Lung (tissue), 12 donors: Measurements from ENCODE around the gene CCN5. TPM values are rescaled to one million over a fixed set of nuclear protein-coding genes. Genes with fewer than 3 reads are reported as not detected.
"Not testable (repeated sequence)": the region's sequence is repeated elsewhere in the genome, so short reads cannot be mapped to it uniquely, and the experiment has no call there.

Source experiments
- ATAC-seq: fragments of 200-7000 bp; cut with Tn5 transposase; one replicate; pipeline ENCODE4 v1.9.1; 2020; ENCODE audit warnings: moderate number of reproducible peaks; ENCODE audit not compliant: insufficient read depth, low FRiP score
- DNase-seq, 3 donors: peaks; one replicate each; pipeline ENCODE4 v3.0.0-alpha.2; 2013 to 2017
- H3K27ac ChIP-seq, 2 donors: one replicate each; pipeline ENCODE4 v1.5.1; 2013; ENCODE audit warnings: mild to moderate bottlenecking in 2 of 2, moderate library complexity in 2 of 2, control low read depth in 1 of 2, inconsistent platforms in 1 of 2, low read depth in 1 of 2, low read length in 1 of 2
- H3K27me3 ChIP-seq, 3 donors: one replicate each; pipeline ENCODE4 v1.5.1; 2013; ENCODE audit warnings: low read length in 2 of 3; ENCODE audit not compliant: control insufficient read depth in 3 of 3, insufficient read depth in 3 of 3
- H3K36me3 ChIP-seq, 4 donors: one replicate each; pipeline ENCODE4 v1.5.1; 2013; ENCODE audit warnings: low read length in 4 of 4, mild to moderate bottlenecking in 1 of 4, moderate library complexity in 1 of 4; ENCODE audit not compliant: control insufficient read depth in 4 of 4, insufficient read depth in 4 of 4
- H3K4me1 ChIP-seq, 5 donors: one replicate each; pipeline ENCODE4 v1.5.1; 2013; ENCODE audit warnings: low read length in 5 of 5, mild to moderate bottlenecking in 2 of 5, moderate library complexity in 1 of 5; ENCODE audit not compliant: control insufficient read depth in 5 of 5, insufficient read depth in 5 of 5
- H3K4me3 ChIP-seq: one replicate; pipeline ENCODE4 v1.5.1; 2013; ENCODE audit warnings: mild to moderate bottlenecking, control low read depth, moderate library complexity
- H3K9ac ChIP-seq, 2 donors: one replicate each; pipeline ENCODE4 v1.5.1; 2013; ENCODE audit warnings: low read length in 2 of 2, control low read depth in 1 of 2; ENCODE audit not compliant: insufficient read depth in 1 of 2
- H3K9me3 ChIP-seq, 4 donors: one replicate each; pipeline ENCODE4 v1.5.1; 2013; ENCODE audit warnings: low read length in 3 of 4, mild to moderate bottlenecking in 1 of 4, moderate library complexity in 1 of 4; ENCODE audit not compliant: control insufficient read depth in 4 of 4, insufficient read depth in 3 of 4
- WGBS, 2 donors: extraction: QIAGEN DNeasy Blood & Tissue Kit; methylation state at CpG; one replicate each; pipeline ENCODE4 v1.1.7; 2013; 5-methylcytosine and 5-hydroxymethylcytosine counted together
- polyA plus RNA-seq, 2 donors: library from polyadenylated mRNA; stranded (reverse); fragments of 200-250 nt; gene quantifications; one replicate each; pipeline ENCODE4 v1.2.1, GENCODE V29; 2013
- total RNA-seq, 2 donors: library from RNA; depleted of rRNA in 1 of 2; stranded (reverse); fragments of >200 nt in 1 of 2; gene quantifications; one replicate each; pipeline ENCODE4 v1.2.1, GENCODE V29; 2014 to 2021
- TF ChIP-seq, protein P1 (sequence below): IDR thresholded peaks from 2 replicates; pipeline ENCODE4 v1.5.1; 2012; ENCODE audit warnings: mild to moderate bottlenecking; ENCODE audit errors: control extremely low read depth, extremely low read depth
- donor health status: control.
- donor health status: control.
- donor health status: Bipolar disorder and iron deficiency.
- donor health status: healthy.
- donor health status: DM: yes; HTN: yes; CAD: no.

The CCN5 gene
- total and polyA plus RNA-seq, 4 donors: 0.23 to 92.1 (median 34.4) TPM

DNA sequence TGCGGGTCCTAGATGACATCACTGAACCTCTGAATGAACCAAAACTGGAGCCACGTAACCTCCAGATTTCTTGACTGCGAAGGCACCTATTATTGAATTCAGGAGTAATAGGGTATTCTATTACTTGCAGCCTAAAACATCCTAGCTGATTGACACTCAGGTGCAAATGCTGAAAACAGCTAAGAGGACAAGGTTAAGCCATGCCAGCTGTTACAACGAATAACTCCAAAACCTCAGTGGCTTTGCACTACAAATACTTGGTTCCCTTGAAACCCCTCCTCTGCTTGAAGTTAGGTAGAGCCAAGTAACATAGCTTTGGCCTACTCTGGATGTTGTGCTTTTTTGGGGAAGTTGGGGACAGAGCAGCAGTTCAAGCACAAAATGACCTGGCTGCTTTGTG lies 21.0 kb upstream of the CCN5 start:
- H3K36me3 ChIP-seq: no peaks in the 10 kb centered on the region
- DNase-seq: no peak
- no peaks in the 10 kb centered on the region for H3K9me3 ChIP-seq
- H3K27me3 ChIP-seq: no peaks in the 10 kb centered on the region
- H3K27ac ChIP-seq: peak overlapping the region in 1 of 2 donors; percentile 74
- H3K4me3 ChIP-seq: no peak overlapping the region
- peaks cover 7 to 31% (median 10%) of the 10 kb centered on the region in 5 donors for H3K4me1 ChIP-seq
- WGBS, 2 donors: 94 to 97% methylated on average over 4 of the region's 4 CpGs
- TF ChIP-seq, protein P1, sequence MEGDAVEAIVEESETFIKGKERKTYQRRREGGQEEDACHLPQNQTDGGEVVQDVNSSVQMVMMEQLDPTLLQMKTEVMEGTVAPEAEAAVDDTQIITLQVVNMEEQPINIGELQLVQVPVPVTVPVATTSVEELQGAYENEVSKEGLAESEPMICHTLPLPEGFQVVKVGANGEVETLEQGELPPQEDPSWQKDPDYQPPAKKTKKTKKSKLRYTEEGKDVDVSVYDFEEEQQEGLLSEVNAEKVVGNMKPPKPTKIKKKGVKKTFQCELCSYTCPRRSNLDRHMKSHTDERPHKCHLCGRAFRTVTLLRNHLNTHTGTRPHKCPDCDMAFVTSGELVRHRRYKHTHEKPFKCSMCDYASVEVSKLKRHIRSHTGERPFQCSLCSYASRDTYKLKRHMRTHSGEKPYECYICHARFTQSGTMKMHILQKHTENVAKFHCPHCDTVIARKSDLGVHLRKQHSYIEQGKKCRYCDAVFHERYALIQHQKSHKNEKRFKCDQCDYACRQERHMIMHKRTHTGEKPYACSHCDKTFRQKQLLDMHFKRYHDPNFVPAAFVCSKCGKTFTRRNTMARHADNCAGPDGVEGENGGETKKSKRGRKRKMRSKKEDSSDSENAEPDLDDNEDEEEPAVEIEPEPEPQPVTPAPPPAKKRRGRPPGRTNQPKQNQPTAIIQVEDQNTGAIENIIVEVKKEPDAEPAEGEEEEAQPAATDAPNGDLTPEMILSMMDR: no peak
- ATAC-seq: no peak
- H3K9ac ChIP-seq: no peak overlapping the region

DNA sequence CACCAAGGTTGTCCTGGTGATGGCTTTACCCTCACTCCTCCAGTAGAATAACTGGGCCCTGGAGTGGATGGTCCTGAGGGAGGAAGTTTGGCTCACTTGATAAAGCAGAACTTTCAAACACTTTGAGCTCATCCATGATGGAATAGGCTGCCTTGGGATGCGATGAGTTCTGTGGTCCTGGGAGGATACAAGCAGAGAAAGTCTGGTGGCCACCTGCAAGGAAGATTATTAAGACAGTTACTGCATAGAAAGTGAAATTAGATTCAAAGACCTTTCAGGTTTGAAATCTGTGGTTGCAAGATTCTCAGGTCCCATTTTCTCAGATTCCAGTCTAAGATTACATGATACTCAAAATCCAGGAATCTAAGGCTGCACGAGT lies 19.9 kb upstream of the CCN5 start:
- ATAC-seq (no peak), DNase-seq (no peak)
- H3K27ac ChIP-seq: peak overlapping the region; percentile 61 to 84
- no peaks in the 10 kb centered on the region for H3K27me3 ChIP-seq
- H3K4me1 ChIP-seq: peaks cover 4 to 24% (median 7%) of the 10 kb centered on the region in 5 donors
- H3K9me3 ChIP-seq: no peaks in the 10 kb centered on the region
- H3K4me3 ChIP-seq: no peak overlapping the region
- TF ChIP-seq, protein P1: no peak
- 52 to 53% methylated on average over 2 of the region's 2 CpGs for WGBS, 2 donors
- no peaks in the 10 kb centered on the region for H3K36me3 ChIP-seq
- no peak overlapping the region for H3K9ac ChIP-seq

DNA sequence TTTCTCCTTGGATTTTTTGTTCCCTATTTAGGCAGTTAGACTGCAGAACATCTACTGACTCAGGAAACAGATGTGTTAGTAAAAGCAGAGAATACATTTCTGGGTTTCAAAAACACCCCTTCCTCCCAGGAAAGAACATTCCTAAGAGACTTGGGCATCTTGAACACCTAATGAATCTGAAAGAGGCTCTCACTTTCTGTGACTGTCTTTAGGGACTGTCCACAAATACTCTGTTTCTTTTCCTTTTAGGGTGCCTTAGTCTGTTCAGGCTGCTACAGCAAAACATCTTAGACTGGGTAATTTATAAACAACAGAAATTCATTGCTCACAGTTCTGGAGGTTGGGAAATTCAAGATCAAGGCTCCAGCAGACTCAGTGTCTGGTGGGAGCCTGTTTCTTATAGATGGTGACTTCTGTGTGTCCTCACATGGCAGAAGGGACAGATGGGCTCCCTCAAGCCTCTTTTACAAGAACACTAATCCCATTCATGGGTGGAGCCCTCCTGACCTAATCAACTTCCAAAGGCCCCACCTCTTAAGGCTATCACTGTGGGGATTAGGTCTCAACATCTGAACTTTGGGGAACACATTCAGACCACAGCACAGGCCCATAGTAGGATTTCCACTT lies 19.4 kb upstream of the CCN5 start:
- Histone ChIP-seq H3K9ac (no peak overlapping the region), H3K27ac (peak overlapping the region in 1 of 2 donors; percentile 43), H3K9me3 (no peaks in the 10 kb centered on the region), H3K4me1 (peaks cover 4 to 23% (median 7%) of the 10 kb centered on the region in 5 donors), H3K36me3 (no peaks in the 10 kb centered on the region), H3K4me3 (no peak overlapping the region), H3K27me3 (no peaks in the 10 kb centered on the region)
- no peak for ATAC-seq
- TF ChIP-seq, protein P1: no peak
- DNase-seq: no peak

DNA sequence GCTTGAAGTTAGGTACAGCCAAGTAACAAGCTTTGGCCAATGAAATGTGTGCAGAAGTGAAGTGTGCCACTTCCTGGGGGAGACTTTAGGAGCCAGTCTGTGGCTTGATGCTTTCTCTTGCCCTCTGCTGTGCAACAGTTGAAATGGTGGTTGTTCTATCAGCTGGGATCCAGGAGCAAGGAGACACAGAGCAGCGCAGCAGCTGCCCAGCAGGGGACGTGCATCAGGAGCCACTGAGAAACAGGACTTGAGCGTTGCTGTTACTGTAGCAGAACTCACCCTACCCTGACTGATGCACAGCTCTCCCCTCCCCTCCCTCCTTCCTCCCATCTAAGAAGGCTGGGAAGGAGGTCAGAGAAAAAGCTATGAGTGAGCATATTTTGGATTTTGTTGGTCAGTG lies 18.9 kb upstream of the CCN5 start:
- H3K9me3 ChIP-seq: no peaks in the 10 kb centered on the region
- H3K27ac ChIP-seq: peak overlapping the region in 1 of 2 donors; percentile 43
- no peak for DNase-seq
- H3K36me3 ChIP-seq: no peaks in the 10 kb centered on the region
- no peaks in the 10 kb centered on the region for H3K27me3 ChIP-seq
- H3K9ac ChIP-seq: no peak overlapping the region
- 88 to 96% methylated on average over 3 of the region's 3 CpGs for WGBS, 2 donors
- H3K4me3 ChIP-seq: no peak overlapping the region
- H3K4me1 ChIP-seq: peaks cover 4 to 22% (median 6%) of the 10 kb centered on the region in 5 donors
- TF ChIP-seq, protein P1: no peak
- no peak for ATAC-seq

DNA sequence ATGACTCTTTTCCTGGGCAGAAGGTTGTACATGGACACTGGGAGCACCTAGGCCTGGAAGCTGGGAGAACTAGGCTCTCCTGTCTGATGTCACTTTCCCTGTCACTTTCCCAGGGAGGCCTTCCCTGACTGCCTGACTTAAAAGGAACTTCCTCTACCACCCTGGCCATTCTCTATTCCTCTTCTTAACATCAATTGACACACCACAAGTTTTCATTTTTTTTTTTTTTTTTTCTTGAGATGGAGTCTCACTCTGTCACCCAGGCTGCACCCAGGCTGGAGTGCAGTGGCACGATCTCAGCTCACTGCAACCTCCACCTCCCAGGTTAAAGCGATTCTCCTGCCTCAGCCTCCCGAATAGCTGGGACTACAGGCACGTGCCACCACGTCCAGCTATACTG lies 18.1 kb upstream of the CCN5 start:
- peak overlapping the region in 1 of 2 donors; percentile 62 for H3K27ac ChIP-seq
- peaks cover 4 to 23% (median 8%) of the 10 kb centered on the region in 5 donors for H3K4me1 ChIP-seq
- not testable (repeated sequence) for ATAC-seq, H3K27me3 ChIP-seq, H3K9ac ChIP-seq, H3K4me3 ChIP-seq, DNase-seq, H3K9me3 ChIP-seq, H3K36me3 ChIP-seq
- 89 to 95% methylated on average over 5 of the region's 5 CpGs for WGBS, 2 donors
